NB4 (cell line): Measurements from ENCODE around the gene CTBP2.

ENCODE experiments used
- CTCF ChIP-seq: IDR thresholded peaks from one replicate; pipeline ENCODE4 v1.5.1; 2012; ENCODE audit warnings: low read depth, low read length
- MYC ChIP-seq: IDR thresholded peaks from 2 replicates; pipeline ENCODE4 v1.6.1; 2011; ENCODE audit warnings: low read depth, low read length

GRCh38 chr10:125208854-125209565, 48.6 kb upstream of the CTBP2 start:
- TF ChIP-seq CTCF = no peak
- TF ChIP-seq MYC = no peak
